GM12873 (cell line): ENCODE data around the gene RPTOR.

Experiments used
- CTCF ChIP-seq: IDR thresholded peaks from 2 replicates; pipeline ENCODE4 v1.5.1; 2012; ENCODE audit warnings: low read depth, mild to moderate bottlenecking, moderate library complexity, low read length, control low read depth; ENCODE audit not compliant: insufficient read depth; ENCODE audit errors: missing control alignments

The RPTOR gene

GRCh38 chr17:80862481-80862961, 317.9 kb downstream of the RPTOR start:
- no peak for TF ChIP-seq CTCF

- no peak for TF ChIP-seq CTCF
Observed at GRCh38 chr17:80862978-80863377, 318.3 kb downstream of the RPTOR start.

GRCh38 chr17:80863626-80864025, 319.0 kb downstream of the RPTOR start:
- no peak for TF ChIP-seq CTCF

- no peak for TF ChIP-seq CTCF
Observed at GRCh38 chr17:80864751-80865150, 320.1 kb downstream of the RPTOR start.

GRCh38 chr17:80866050-80866793, 321.6 kb downstream of the RPTOR start:
- TF ChIP-seq CTCF: peak; percentile 81

GRCh38 chr17:80868022-80868609, 323.5 kb downstream of the RPTOR start:
- no peak for TF ChIP-seq CTCF

- TF ChIP-seq CTCF: no peak
Observed at GRCh38 chr17:80869481-80870145, 325.0 kb downstream of the RPTOR start.
